Spinal cord (tissue), 10 donors: ENCODE data around the gene ARHGAP22. TPM values are rescaled to one million over a fixed set of nuclear protein-coding genes. Genes with fewer than 3 reads are reported as not detected.
A peak's percentile ranks its signal among the peaks of the same experiment; 100 is the strongest.

Source experiments
- DNase-seq, 6 donors: peaks; one replicate each; pipeline versions ENCODE4 v3.0.0 to v3.0.0-alpha.2; 2013 to 2015; ENCODE audit warnings: low spot score in 6 of 6, low read depth in 4 of 6
- H3K27ac ChIP-seq: one replicate; pipeline ENCODE4 v1.5.1; 2013; ENCODE audit warnings: low read depth, low read length, control low read depth
- H3K27me3 ChIP-seq: one replicate; pipeline ENCODE4 v1.6.1; 2013; ENCODE audit warnings: low read length; ENCODE audit not compliant: control insufficient read depth, insufficient read depth
- H3K36me3 ChIP-seq: one replicate; pipeline ENCODE4 v1.6.1; 2013; ENCODE audit warnings: low read length; ENCODE audit not compliant: control insufficient read depth, insufficient read depth
- H3K4me1 ChIP-seq: one replicate; pipeline ENCODE4 v1.6.1; 2013; ENCODE audit warnings: low read length; ENCODE audit not compliant: control insufficient read depth, insufficient read depth
- H3K4me3 ChIP-seq: one replicate; pipeline ENCODE4 v1.5.1; 2013; ENCODE audit warnings: low read depth, low read length, control low read depth
- H3K9me3 ChIP-seq: one replicate; pipeline ENCODE4 v1.6.1; 2013; ENCODE audit warnings: low read length; ENCODE audit not compliant: control insufficient read depth, insufficient read depth
- WGBS: methylation state at CpG from one replicate; pipeline ENCODE4 v1.1.5; 2013; ENCODE audit warnings: missing lambda C conversion rate; ENCODE audit not compliant: insufficient coverage; 5-methylcytosine and 5-hydroxymethylcytosine counted together
- polyA plus RNA-seq, 2 donors: library from polyadenylated mRNA; unstranded; fragments of 120-200 nt; gene quantifications; one replicate each; pipeline ENCODE4 v1.2.1, GENCODE V29; 2013; ENCODE audit not compliant: insufficient read length in 2 of 2
- total RNA-seq, 2 donors: library from RNA; depleted of rRNA in 1 of 2; stranded (reverse); fragments of 120-200 nt in 1 of 2; fragments of >200 nt in 1 of 2; gene quantifications; one replicate each; pipeline versions ENCODE4 v1.2.3 to v1.2.4, GENCODE V29; 2013 to 2014
- donor health status: healthy.

Gene ARHGAP22
- total and polyA plus RNA-seq, 4 donors: 6.2 to 13.2 (median 11.9) TPM

GRCh38 chr10:48462482-48463020, 142.3 kb downstream of the ARHGAP22 start:
- Histone ChIP-seq H3K27me3 (peaks cover 8% of the 10 kb centered on the region), H3K36me3 (peaks cover 10% of the 10 kb centered on the region), H3K4me3 (no peak overlapping the region), H3K4me1 (peaks cover 45% of the 10 kb centered on the region), H3K9me3 (no peaks in the 10 kb centered on the region), H3K27ac (no peak overlapping the region)
- DNase-seq: no peak
- 73% methylated on average over 5 of the region's 5 CpGs for WGBS

- peaks cover 49% of the 10 kb centered on the region for H3K4me1 ChIP-seq
- peaks cover 10% of the 10 kb centered on the region for H3K36me3 ChIP-seq
- H3K9me3 ChIP-seq: no peaks in the 10 kb centered on the region
- DNase-seq: no peak
- 81% methylated on average over 9 of the region's 12 CpGs for WGBS
- H3K27ac ChIP-seq: no peak overlapping the region
- H3K4me3 ChIP-seq: no peak overlapping the region
- peaks cover 5% of the 10 kb centered on the region for H3K27me3 ChIP-seq
Measured at GRCh38 chr10:48461623-48462481, 143.0 kb downstream of the ARHGAP22 start.

DNA sequence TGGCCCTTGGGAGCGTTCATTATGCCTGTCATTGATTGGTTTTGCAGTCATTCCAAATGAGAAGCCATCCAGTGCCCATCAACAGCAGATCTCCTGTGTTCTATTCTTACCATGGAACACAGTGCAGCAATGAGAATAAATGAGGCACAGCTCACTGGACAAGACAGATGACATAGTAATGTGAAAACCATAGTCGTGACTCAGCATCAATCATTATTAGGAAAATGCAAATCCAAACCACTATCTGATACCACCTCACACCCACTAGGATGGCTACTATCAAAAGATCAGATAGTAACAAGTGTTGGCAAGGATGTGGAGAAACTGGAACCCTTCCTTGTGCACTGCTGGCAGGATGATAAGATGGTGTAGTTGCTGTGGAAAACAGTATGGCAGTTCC, 144.7 kb downstream of the ARHGAP22 start:
- no peaks in the 10 kb centered on the region for H3K27me3 ChIP-seq
- no peak for DNase-seq
- H3K36me3 ChIP-seq: peaks cover 10% of the 10 kb centered on the region
- WGBS: 100% methylated on average over 1 of the region's 2 CpGs
- peaks cover 47% of the 10 kb centered on the region for H3K4me1 ChIP-seq
- no peaks in the 10 kb centered on the region for H3K9me3 ChIP-seq
- no peak overlapping the region for H3K4me3 ChIP-seq
- no peak overlapping the region for H3K27ac ChIP-seq

GRCh38 chr10:48459270-48460150, 145.4 kb downstream of the ARHGAP22 start:
- H3K9me3 ChIP-seq: no peaks in the 10 kb centered on the region
- peaks cover 42% of the 10 kb centered on the region for H3K4me1 ChIP-seq
- peaks cover 14% of the 10 kb centered on the region for H3K36me3 ChIP-seq
- no peak for DNase-seq
- no peak overlapping the region for H3K27ac ChIP-seq
- no peak overlapping the region for H3K4me3 ChIP-seq
- 88% methylated on average over 22 of the region's 23 CpGs for WGBS
- no peaks in the 10 kb centered on the region for H3K27me3 ChIP-seq

GRCh38 chr10:48458662-48459048, 146.2 kb downstream of the ARHGAP22 start:
- H3K27me3 ChIP-seq: no peaks in the 10 kb centered on the region
- H3K4me3 ChIP-seq: no peak overlapping the region
- no peak overlapping the region for H3K27ac ChIP-seq
- H3K9me3 ChIP-seq: no peaks in the 10 kb centered on the region
- no peak for DNase-seq
- WGBS: 72% methylated on average over 6 of the region's 6 CpGs
- peaks cover 39% of the 10 kb centered on the region for H3K4me1 ChIP-seq
- peaks cover 14% of the 10 kb centered on the region for H3K36me3 ChIP-seq

DNA sequence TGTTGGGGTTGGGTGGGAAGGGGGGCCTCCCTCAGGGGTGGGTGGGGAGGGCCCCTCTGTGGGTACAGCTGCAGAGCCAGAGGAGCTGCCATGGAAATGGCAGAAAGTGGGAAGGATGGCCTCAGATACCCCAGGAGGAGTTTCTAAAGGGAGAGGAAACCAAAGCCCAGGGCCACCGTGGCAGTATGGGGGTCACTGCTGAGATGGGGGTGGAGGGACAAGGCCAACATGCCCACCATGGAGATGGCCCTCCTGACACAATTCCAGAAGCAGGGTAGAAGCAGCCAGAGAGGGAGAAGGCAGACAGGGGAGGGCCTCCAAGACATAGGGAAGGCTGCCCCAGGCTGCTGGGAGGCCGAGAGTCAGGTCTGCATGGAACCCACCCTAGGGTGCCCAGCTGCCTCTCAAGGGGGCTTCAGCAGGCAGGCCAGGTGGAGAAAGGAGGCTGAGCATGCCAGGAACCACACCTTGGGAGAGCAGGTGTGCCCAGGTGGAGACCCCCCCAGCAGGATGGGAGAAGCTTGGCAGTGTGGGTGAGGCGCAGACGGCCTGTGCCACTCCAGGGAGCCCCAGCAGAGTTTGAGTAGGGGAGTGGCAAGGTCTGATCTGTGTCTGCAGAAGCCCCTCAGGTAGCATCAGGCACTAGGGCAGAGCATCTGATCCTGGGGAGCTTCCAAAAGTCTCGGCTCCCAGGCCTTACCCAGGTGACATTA, 146.8 kb downstream of the ARHGAP22 start:
- Histone ChIP-seq H3K27ac (no peak overlapping the region), H3K4me1 (peaks cover 33% of the 10 kb centered on the region)
- WGBS: 76% methylated on average over 5 of the region's 5 CpGs

GRCh38 chr10:48456808-48457761, 147.8 kb downstream of the ARHGAP22 start:
- 76% methylated on average over 24 of the region's 24 CpGs for WGBS
- H3K4me1 ChIP-seq: peaks cover 27% of the 10 kb centered on the region
- no peak overlapping the region for H3K4me3 ChIP-seq
- no peaks in the 10 kb centered on the region for H3K27me3 ChIP-seq
- no peak for DNase-seq
- H3K36me3 ChIP-seq: peaks cover 23% of the 10 kb centered on the region
- H3K9me3 ChIP-seq: no peaks in the 10 kb centered on the region
- H3K27ac ChIP-seq: no peak overlapping the region

More for the DNA sequence above, 146.8 kb downstream of the ARHGAP22 start:
- Histone ChIP-seq H3K27me3 (no peaks in the 10 kb centered on the region), H3K9me3 (no peaks in the 10 kb centered on the region), H3K36me3 (peaks cover 17% of the 10 kb centered on the region), H3K4me3 (no peak overlapping the region)
- DNase-seq: no peak

- Histone ChIP-seq H3K4me3 (no peak overlapping the region), H3K27ac (no peak overlapping the region), H3K9me3 (no peaks in the 10 kb centered on the region), H3K36me3 (peaks cover 28% of the 10 kb centered on the region), H3K4me1 (peaks cover 27% of the 10 kb centered on the region), H3K27me3 (no peaks in the 10 kb centered on the region)
- WGBS: 11% methylated on average over 8 of the region's 9 CpGs
- DNase-seq: peak in 3 of 6 donors; percentile 50 to 80 (median 76)
Measured at GRCh38 chr10:48456361-48456804, 148.5 kb downstream of the ARHGAP22 start.
